HG02970 (cell line): ENCODE data around the gene AHNAK2.
"Not testable (repeated sequence)": the region's sequence is repeated elsewhere in the genome, so short reads cannot be mapped to it uniquely, and the experiment has no call there.

Experiments
- ATAC-seq: cut with Tn5 transposase; IDR thresholded peaks from one replicate; pipeline ENCODE4 v1.9.1; 2021; ENCODE audit warnings: mild to moderate bottlenecking, moderate library complexity, moderate number of reproducible peaks; ENCODE audit not compliant: unreplicated experiment, low FRiP score

AHNAK2 gene

GRCh38 chr14:104977681-104978653, at the start of gene AHNAK2:
AHNAK2 (minus strand) TSS chr14:104978374; CDS start chr14:104978237, 137 bp downstream.
- ATAC-seq, result no peak

DNA sequence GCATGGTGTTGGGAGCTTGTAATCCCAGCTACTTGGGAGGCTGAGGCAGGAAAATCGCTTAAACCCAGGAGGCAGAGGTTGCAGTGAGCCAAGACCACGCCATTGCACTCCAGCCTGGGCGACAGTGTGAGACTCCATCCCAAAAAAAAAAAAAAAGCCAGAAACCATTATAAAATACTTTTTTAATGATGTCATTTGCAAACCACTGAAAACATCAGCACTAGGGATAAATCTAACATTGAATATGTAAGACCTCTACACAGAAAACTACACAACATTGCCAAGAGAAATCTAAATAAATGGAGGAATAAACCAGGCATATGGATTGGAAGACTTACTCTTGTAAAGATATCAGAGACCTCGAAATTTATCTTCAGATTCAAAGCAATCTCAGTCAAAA, 49.5 kb upstream of the AHNAK2 start:
- not testable (repeated sequence) for ATAC-seq

DNA sequence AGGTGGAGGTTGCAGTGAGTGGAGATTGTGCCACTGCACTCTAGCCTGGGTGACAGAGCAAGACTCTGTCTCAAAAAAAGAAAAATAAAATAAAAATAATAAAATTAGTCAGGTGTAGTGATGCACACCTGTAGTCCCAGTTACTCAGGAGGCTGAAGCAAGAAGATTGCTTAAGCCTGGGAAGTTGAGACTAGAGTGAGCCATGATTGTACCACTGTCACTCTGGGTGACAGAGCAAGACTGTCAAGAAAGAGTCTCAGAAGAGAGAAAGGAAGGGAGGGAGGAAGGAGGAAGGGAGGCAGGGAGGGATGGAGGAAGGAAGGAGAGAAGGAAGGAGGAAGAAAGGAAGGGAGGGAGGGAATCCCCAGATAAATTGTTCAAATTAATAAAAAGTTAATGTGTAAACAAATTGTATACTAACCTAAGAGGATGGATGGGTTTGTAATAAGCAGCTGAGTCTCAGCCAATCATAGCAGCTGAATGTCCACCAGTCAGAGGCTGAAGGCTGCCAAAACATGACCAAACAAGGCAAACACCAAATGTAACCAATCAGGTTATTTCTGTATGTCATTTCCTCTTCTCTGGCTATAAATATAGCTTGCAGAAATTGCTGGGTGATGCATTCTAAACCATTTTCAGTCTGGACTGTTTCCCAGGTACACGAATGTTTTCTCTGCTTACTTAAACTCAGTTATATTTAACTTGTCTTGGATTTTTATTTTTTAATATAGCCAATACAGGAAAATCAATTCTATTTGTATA, 48.8 kb upstream of the AHNAK2 start:
- ATAC-seq, result no peak

DNA sequence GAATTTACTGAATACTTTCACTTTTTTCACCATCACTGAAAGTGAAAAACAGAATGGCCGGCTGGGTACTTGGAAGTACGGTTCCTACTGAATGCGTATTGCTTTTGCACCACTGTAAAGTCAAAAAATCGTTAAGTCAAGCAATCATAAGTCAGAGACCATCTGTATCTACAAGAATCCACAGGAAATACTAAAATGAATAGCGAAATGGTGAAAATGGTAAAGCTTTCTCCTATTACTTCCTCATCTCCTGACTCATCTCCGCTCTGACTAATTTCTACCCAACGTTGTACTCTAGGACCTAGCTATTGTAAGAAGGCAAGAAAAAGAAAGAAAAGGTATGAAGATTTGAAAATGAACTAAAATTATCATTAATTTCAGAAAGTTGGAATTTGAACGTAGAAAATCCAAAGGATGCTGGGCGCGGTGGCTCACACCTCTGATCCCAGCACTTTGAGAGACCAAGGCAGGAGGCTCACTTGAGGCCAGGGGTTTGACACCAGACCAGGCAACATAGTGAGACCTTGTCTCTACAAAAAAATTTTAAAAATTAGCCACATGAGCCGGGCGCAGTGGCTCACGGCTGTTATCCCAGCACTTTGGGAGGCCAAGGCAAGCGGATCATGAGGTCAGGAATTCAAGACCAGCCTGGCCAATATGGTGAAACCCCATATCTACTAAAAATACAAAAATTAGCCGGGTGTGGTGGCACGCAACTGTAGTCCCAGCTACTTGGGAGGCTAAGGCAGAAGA, 48.0 kb upstream of the AHNAK2 start:
- no peak for ATAC-seq

DNA sequence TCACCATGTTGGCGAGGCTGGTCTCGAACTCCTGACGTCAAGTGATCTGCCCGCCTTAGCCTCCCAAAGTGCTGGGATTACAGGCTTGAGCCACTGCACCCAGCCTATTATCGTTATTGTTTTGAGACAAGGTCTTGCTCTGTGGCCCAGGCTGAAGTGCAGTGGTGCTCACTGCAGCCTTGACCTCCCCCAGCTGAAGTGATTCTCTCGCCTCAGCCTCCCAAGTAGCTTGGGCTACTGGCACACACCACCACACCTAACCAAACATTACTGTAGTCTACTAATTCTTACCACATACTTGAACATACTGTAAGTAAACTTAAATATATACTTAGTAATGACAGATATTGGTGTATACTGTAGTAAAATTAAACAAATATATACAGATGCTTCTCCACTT, 47.3 kb upstream of the AHNAK2 start:
- no peak for ATAC-seq

- ATAC-seq, result no peak
Measured at GRCh38 chr14:105023791-105024480, 45.8 kb upstream of the AHNAK2 start.

DNA sequence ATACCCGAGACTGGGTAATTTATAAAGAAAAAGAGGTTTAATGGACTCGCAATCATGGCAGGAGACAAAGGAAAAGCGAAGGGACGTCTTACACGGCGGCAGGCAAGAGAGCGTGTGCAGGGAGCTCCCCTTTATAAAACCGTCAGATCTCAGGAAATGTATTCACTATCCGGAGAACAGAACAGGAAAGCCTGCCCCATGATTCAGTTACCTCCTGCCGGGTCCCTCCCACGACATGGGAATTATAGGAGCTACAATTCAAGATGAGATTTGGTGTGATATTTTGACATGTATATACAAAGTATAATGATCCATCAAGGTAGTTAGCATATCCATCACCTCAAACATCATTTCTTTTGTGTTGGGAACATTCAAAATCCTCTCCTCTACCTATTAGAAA, 45.0 kb upstream of the AHNAK2 start:
- no peak for ATAC-seq

GRCh38 chr14:105022276-105022670, 44.1 kb upstream of the AHNAK2 start:
- no peak for ATAC-seq

DNA sequence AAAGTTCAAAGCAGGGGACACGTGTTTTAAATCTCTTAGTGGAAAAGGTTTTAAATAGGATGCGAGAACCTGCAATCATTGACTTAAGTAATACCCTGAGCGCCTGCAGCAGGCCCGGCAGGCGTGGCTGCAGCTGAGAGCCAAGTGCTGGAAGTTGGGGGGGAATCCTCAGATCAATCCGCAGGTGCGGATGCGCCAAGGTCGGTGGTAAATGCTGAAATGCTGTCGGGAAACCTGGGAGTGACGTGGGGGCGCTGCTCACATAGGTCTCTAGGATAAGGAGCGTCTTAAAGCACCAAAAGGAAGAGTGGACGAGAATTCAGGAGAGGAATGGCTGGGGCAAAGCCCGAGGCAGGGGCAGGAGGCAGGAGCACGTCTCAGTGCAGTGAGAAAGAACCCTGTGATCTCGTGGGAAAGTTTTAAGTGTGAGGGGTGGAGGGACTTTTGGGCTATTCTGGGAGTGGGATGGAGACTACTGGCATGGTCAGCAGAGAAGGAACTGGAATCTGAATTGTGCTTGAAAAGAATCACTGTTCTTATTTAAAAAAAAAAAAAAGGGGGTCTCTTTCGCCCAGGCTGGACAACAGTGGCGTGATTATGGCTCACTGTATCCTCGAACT, 43.6 kb upstream of the AHNAK2 start:
- ATAC-seq, result no peak

GRCh38 chr14:105020815-105021655, 42.9 kb upstream of the AHNAK2 start, which contains the start of gene CDCA4:
CDCA4 (minus strand) TSS chr14:105021083; CDS start chr14:105011929, 9,154 bp downstream.
- peak; percentile 83 for ATAC-seq

- peak; percentile 25 for ATAC-seq
Measured at GRCh38 chr14:105019861-105020814, 42.0 kb upstream of the AHNAK2 start.

DNA sequence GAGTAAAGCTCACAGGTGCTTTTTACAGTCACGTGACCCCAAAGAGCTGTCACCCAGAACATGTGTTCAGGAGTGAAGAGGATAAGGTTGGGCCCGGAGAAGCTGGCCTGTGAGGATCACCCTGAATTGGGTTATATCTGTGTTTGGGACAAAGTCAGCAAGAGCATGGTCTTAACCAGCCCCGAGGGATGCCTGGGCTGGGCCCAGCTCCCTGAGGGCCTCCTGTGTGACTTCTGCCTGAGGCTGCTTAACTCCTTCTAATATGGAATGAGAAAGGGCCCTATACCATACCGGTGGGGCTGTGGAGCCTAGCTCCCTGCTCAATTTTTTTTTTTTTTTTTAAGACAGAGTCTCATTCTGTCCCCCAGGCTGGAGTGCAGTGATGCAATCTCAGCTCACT, 40.2 kb upstream of the AHNAK2 start:
- no peak for ATAC-seq

DNA sequence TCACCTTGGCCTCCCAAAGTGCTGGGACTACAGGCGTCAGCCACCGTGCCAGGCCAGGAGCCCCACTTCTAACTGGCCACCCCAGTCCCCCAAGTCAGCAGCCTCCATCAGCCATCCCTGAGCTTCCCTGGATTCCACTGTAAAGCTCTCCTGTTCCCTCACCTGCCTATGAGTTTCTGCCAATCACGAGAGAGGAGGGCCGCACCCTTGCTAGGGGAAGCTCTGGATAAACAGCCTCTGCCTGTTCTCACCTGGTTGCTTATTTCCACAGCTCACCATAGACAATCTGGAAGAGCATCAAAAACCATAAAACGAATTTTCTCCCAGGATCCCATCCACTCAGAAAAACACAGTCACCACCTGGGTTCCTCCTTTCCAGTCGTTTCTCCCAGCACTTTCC, 37.7 kb upstream of the AHNAK2 start:
- ATAC-seq, result no peak

- no peak for ATAC-seq
Measured at GRCh38 chr14:105015242-105015641, 37.1 kb upstream of the AHNAK2 start.

DNA sequence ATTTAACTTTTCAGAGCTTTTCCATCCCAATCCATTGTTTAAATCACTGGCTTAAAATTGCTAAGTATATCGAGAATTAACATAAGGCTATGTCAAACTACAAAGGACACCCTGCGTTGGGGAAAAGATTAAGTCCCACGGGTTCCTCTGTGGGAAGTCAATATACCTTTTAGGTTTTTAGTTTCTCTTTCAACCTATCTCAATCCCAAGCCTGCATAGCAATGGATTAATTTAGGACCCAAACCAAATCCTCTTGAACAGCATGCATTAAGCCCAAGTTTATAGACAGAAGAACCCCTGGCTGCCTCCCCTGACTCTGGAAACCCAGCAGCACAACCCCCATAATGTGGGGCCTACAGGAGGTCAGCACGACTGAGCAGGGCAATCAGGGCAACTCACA, 36.5 kb upstream of the AHNAK2 start:
- no peak for ATAC-seq

DNA sequence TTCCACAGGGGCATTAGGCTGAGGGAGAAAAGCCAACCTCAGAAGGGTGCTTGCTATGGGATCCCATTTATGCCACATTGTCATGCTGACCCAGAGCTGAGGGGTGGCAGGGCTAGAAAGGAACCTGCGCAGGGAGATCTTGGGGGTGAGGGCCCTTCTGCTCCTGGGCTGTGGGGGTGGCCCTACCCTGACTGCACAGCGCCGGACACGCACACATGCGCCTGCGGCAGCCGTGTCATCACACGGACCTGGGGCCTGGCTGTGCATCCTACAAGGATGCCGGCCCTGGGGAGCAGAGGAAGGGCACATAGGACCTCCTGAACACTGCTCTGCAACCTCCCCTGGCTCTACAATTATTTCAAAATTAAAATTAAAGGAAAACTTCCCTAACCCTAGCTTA, 35.9 kb upstream of the AHNAK2 start:
- ATAC-seq, result no peak

- no peak for ATAC-seq
Measured at GRCh38 chr14:105013150-105013785, 35.1 kb upstream of the AHNAK2 start.
